Body of pancreas (tissue), 4 donors: Measurements from ENCODE around the gene MAP1B. TPM values are rescaled to one million over a fixed set of nuclear protein-coding genes. Genes with fewer than 3 reads are reported as not detected.

ENCODE experiments used
- ATAC-seq: fragments of 150-250 bp; one replicate; pipeline ENCODE4 v1.9.1; 2016
- DNase-seq, 4 donors: peaks; one replicate each; pipeline ENCODE4 v3.0.0-alpha.2; 2019
- H3K27ac ChIP-seq, 4 donors: fragments of 200-600 bp; sonication (generic); 1 replicate in 3 of 4; 2 replicates in 1 of 4; pipeline versions ENCODE4 v1.5.1 to v1.6.1; 2016 to 2019; ENCODE audit warnings: mild to moderate bottlenecking in 1 of 4, mixed read lengths in 1 of 4, moderate library complexity in 1 of 4
- H3K27me3 ChIP-seq, 2 donors: fragments of 200-600 bp; sonication (generic); one replicate each; pipeline ENCODE4 v1.6.0; 2016; ENCODE audit warnings: mild to moderate bottlenecking in 1 of 2
- H3K36me3 ChIP-seq, 2 donors: fragments of 200-600 bp; sonication (generic); replicated peaks in 1 of 2; 2 replicates each; pipeline ENCODE4 v1.5.1; 2016; ENCODE audit warnings: low read depth in 2 of 2; ENCODE audit not compliant: insufficient read depth in 1 of 2
- H3K4me1 ChIP-seq: fragments of 200-600 bp; sonication (generic); one replicate; pipeline ENCODE4 v1.6.0; 2016
- H3K4me3 ChIP-seq, 2 donors: fragments of 200-600 bp; sonication (generic); 1 replicate in 1 of 2; 2 replicates in 1 of 2; pipeline ENCODE4 v1.5.1; 2016 to 2019
- H3K9me3 ChIP-seq, 3 donors: fragments of 200-600 bp; sonication (generic); 1 replicate in 2 of 3; 2 replicates in 1 of 3; pipeline ENCODE4 v1.5.1; 2016
- CTCF ChIP-seq, 7 experiments: fragments of 450-650 bp in 4 of 7; fragments of 200-600 bp in 3 of 7; sonication (generic) in 3 of 7; IDR thresholded peaks; one replicate each; pipeline ENCODE4 v1.5.1; 2016 to 2019; ENCODE audit warnings: antibody characterized with exemption in 7 of 7
- POLR2A ChIP-seq, 3 donors: fragments of 450-650 bp; IDR thresholded peaks; one replicate each; pipeline ENCODE4 v1.6.1; 2016; ENCODE audit warnings: antibody characterized with exemption in 3 of 3, mild to moderate bottlenecking in 2 of 3
- WGBS, 2 donors: methylation state at CpG; one replicate each; pipeline ENCODE4 v1.1.5; 2017; 5-methylcytosine and 5-hydroxymethylcytosine counted together
- intact Hi-C: fragments of 100-400 bp; cut with DNase I; formaldehyde crosslinking; loops from one replicate; pipeline ENCODE4 v1.15.1; 2023
- total RNA-seq, 2 donors: library from RNA; depleted of rRNA; stranded (reverse); fragments of >200 nt; gene quantifications; one replicate each; pipeline ENCODE4 v1.1.0, GENCODE V29; 2016

MAP1B gene
- total RNA-seq, 2 donors from 2014 or later = 30.4 to 69.9 TPM

- intact Hi-C loops = no loop called here
- Histone ChIP-seq H3K27me3 (no peaks in the 10 kb centered on the region), H3K9me3 (no peaks in the 10 kb centered on the region), H3K27ac (no peak overlapping the region), H3K4me3 (no peak overlapping the region), H3K4me1 (no peaks in the 10 kb centered on the region), H3K36me3 (peaks cover 0 to 8% of the 10 kb centered on the region in 2 donors)
- WGBS, 2 donors = 80 to 87% methylated on average over 3 of the region's 3 CpGs
- DNase-seq (no peak), ATAC-seq (no peak)
- TF ChIP-seq CTCF (IDR thresholded peaks at IDR 0.05) (no peak), POLR2A (IDR thresholded peaks at IDR 0.05) (no peak)
Measured at GRCh38 chr5:72228960-72229359, 121.7 kb downstream of the MAP1B start.

DNA sequence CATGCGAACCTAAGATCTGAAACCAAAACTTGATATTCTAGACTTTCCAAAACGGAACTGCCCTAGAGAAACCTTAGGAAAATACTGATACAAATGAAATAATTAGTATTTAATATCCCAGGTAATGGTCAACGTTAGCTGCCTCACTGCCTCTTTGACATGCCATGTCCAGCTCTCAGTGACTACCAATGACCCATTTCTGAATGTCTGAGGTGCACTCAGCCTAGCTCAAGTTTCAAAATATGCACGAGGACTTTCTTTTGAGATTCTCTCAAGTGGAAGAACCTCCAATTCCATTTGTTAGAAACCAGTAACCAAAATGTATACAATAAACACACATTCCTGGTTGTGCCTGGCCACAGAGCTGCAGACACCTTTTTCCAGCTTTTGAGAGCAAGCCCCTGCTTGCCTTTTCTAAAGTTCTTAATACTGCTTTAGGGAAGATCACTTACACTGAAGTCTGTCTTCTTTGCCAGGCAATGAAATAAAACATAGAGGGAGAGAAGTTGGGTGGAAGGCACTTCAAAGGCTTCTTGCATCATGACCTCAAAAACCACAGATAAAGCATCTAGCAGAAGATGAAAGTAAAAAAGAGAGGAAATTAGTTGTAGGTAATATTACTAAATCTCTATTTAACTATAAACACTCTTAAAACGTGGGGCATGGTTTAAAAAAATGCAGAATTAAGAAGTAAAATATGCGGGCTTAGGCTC is 124.9 kb downstream of the MAP1B start:
- 75 to 80% methylated on average over 6 of the region's 6 CpGs for WGBS, 2 donors
- no peaks in the 10 kb centered on the region for H3K4me1 ChIP-seq
- no peaks in the 10 kb centered on the region for H3K27me3 ChIP-seq
- TF ChIP-seq CTCF (IDR thresholded peaks at IDR 0.05) (no peak), POLR2A (IDR thresholded peaks at IDR 0.05) (no peak)
- no peak overlapping the region for H3K4me3 ChIP-seq
- no peak for ATAC-seq
- H3K27ac ChIP-seq = no peak overlapping the region
- peaks cover 0 to 8% of the 10 kb centered on the region in 2 donors for H3K36me3 ChIP-seq
- DNase-seq = no peak
- intact Hi-C loops = no loop called here
- H3K9me3 ChIP-seq = no peaks in the 10 kb centered on the region

- no peaks in the 10 kb centered on the region for H3K4me1 ChIP-seq
- no peak overlapping the region for H3K27ac ChIP-seq
- ATAC-seq (no peak), DNase-seq (no peak)
- H3K36me3 ChIP-seq = peaks cover 0 to 8% of the 10 kb centered on the region in 2 donors
- 80 to 85% methylated on average over 2 of the region's 2 CpGs for WGBS, 2 donors
- TF ChIP-seq CTCF (IDR thresholded peaks at IDR 0.05) = no peak
- no peak for TF ChIP-seq POLR2A (IDR thresholded peaks at IDR 0.05)
- H3K27me3 ChIP-seq = no peaks in the 10 kb centered on the region
- intact Hi-C loops = no loop called here
- H3K4me3 ChIP-seq = no peak overlapping the region
- H3K9me3 ChIP-seq = no peaks in the 10 kb centered on the region
Measured at GRCh38 chr5:72232838-72233237, 125.6 kb downstream of the MAP1B start.

- no peaks in the 10 kb centered on the region for H3K4me1 ChIP-seq
- no peak for ATAC-seq
- no peaks in the 10 kb centered on the region for H3K27me3 ChIP-seq
- DNase-seq = no peak
- no peaks in the 10 kb centered on the region for H3K9me3 ChIP-seq
- intact Hi-C loops = no loop called here
- WGBS, 2 donors = 68 to 75% methylated on average over 1 of the region's 1 CpG
- H3K27ac ChIP-seq = no peak overlapping the region
- no peak overlapping the region for H3K4me3 ChIP-seq
- TF ChIP-seq CTCF (IDR thresholded peaks at IDR 0.05) (no peak), POLR2A (IDR thresholded peaks at IDR 0.05) (no peak)
- peaks cover 0 to 8% of the 10 kb centered on the region in 2 donors for H3K36me3 ChIP-seq
Measured at GRCh38 chr5:72233835-72234234, 126.6 kb downstream of the MAP1B start.

DNA sequence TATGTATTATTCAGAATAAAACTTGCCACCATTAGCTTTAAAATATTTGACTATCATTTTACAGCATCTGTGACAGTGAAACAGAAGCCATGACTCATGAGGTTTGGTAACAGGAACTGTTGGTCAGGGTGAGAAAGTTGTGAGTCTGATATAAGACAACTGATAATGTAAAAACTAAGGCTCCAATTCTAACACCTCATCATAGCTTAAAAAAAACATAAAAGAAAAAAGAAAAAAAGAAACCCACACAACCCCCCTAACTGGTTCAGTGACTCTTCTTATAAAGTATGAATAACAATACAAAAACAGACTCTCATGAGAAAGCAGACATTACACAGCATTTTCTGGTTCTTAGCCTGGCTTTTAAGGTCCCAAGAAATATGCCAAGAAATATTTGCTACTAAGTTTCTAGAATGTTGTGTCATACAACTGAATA is 127.0 kb downstream of the MAP1B start:
- H3K27me3 ChIP-seq = no peaks in the 10 kb centered on the region
- no peak for TF ChIP-seq POLR2A (IDR thresholded peaks at IDR 0.05)
- no peak for TF ChIP-seq CTCF (IDR thresholded peaks at IDR 0.05)
- no peak overlapping the region for H3K27ac ChIP-seq
- H3K4me1 ChIP-seq = no peaks in the 10 kb centered on the region
- no peaks in the 10 kb centered on the region for H3K9me3 ChIP-seq
- no peak overlapping the region for H3K4me3 ChIP-seq
- H3K36me3 ChIP-seq = peaks cover 0 to 8% of the 10 kb centered on the region in 2 donors
- no peak for DNase-seq
- intact Hi-C loops = no loop called here
- ATAC-seq = no peak
